ENCODE measurements around the gene SLC4A8. TPM values are rescaled to one million over a fixed set of nuclear protein-coding genes. Genes with fewer than 3 reads are reported as not detected.

The SLC4A8 gene
- total and polyA plus RNA-seq, 9 of the 15 experiments (the other 6 are each of a cell fraction or from before 2014, with no cell fraction given), result 0.04 to 1.5 (median 0.12) TPM; not detected in 2

GRCh38 chr12:51520576-51521325, 96.1 kb downstream of the SLC4A8 start:
- no peaks in the 10 kb centered on the region for H3K9me1 ChIP-seq (ENCODE audit: control insufficient read depth, insufficient read depth, low read length)
- 0% methylated on average over 12 of the region's 13 CpGs for WGBS (ENCODE audit: insufficient coverage, low coverage, missing lambda C conversion rate)
- no peak overlapping the region for H3K27ac ChIP-seq (ENCODE audit: extremely low read depth, low read depth, low read length)
- no peak overlapping the region for H3K4me3 ChIP-seq
- no peaks in the 10 kb centered on the region for H3K36me3 ChIP-seq (ENCODE audit: control insufficient read depth, insufficient read depth, low read length)
- ATAC-seq (peak; percentile 68), DNase-seq (ENCODE audit: extremely low read depth in 1 of 4, low spot score in 3 of 4) (peak in 1 of 4 experiments; percentile 26), FAIRE-seq (no peak)
- ChIA-PET CTCF (ENCODE audit: low intra/inter-chr PET ratio) (no interaction called here), POLR2A (interaction anchor here (0.9 to 1.0 kb wide), 2 partner anchors 9 to 26 kb away, joined by 3 read pairs; no protein-coding TSS in a partner anchor)
- H3K4me1 ChIP-seq (replicated peaks in 1 of 2; ENCODE audit: control insufficient read depth in 2 of 2, insufficient read depth in 2 of 2, low read length in 2 of 2), result peaks cover 0 to 5% of the 10 kb centered on the region in 2 experiments; a peak in 3 of 5 replicates
- intact Hi-C loops (cut with micrococcal nuclease) (no loop called here), in situ Hi-C loops (cut with MboI) (no loop called here)
- TF ChIP-seq, protein P1, sequence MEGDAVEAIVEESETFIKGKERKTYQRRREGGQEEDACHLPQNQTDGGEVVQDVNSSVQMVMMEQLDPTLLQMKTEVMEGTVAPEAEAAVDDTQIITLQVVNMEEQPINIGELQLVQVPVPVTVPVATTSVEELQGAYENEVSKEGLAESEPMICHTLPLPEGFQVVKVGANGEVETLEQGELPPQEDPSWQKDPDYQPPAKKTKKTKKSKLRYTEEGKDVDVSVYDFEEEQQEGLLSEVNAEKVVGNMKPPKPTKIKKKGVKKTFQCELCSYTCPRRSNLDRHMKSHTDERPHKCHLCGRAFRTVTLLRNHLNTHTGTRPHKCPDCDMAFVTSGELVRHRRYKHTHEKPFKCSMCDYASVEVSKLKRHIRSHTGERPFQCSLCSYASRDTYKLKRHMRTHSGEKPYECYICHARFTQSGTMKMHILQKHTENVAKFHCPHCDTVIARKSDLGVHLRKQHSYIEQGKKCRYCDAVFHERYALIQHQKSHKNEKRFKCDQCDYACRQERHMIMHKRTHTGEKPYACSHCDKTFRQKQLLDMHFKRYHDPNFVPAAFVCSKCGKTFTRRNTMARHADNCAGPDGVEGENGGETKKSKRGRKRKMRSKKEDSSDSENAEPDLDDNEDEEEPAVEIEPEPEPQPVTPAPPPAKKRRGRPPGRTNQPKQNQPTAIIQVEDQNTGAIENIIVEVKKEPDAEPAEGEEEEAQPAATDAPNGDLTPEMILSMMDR (IDR thresholded peaks at IDR 0.05 in 2 of 3, conservative IDR thresholded peaks at IDR 0.05 in 1 of 3; ENCODE audit: insufficient read depth in 2 of 3, low read depth in 1 of 3, low read length in 3 of 3), result peak in 2 of 3 experiments; percentile 25 to 38; a peak in 2 of 6 replicates
- TF ChIP-seq CREM (IDR thresholded peaks at IDR 0.05; ENCODE audit: low read depth), result no peak
- TF ChIP-seq EGR1 (conservative IDR thresholded peaks at IDR 0.05), result 0 out of 2 replicates have a peak, but pooled peaks have one; percentile 11
- no peak overlapping the region for H3K4me2 ChIP-seq (ENCODE audit: insufficient read depth, low read length)
- no TSS peak for BruUV-seq (replicated peaks)
- H3K9me3 ChIP-seq (replicated peaks; ENCODE audit: control insufficient read depth, insufficient read depth, low read depth, low read length), result no peaks in the 10 kb centered on the region
- H4K20me1 ChIP-seq (replicated peaks; ENCODE audit: control insufficient read depth, insufficient read depth, low read length), result peaks cover 17% of the 10 kb centered on the region
- peaks cover 0 to 18% of the 10 kb centered on the region in 2 experiments; a peak in 4 of 5 replicates for H3K27me3 ChIP-seq (ENCODE audit: control insufficient read depth in 2 of 2, insufficient read depth in 2 of 2, low read length in 2 of 2)
- no peaks in the 10 kb centered on the region for H3K79me2 ChIP-seq (ENCODE audit: control insufficient read depth, insufficient read depth, low read length)
- no peak overlapping the region for H3K9ac ChIP-seq (ENCODE audit: insufficient read depth in 1 of 2, low read depth in 2 of 2, low read length in 2 of 2)
- no peak overlapping the region for H2AFZ ChIP-seq (ENCODE audit: low read depth, low read length)

Data from K562 (cell line).